GM23338 (cell line): ENCODE data around the gene SLC7A6.

Experiments
- CREB1 ChIP-seq: fragments of 250-450 bp; sonication (Bioruptor Pico); IDR thresholded peaks from 2 replicates; pipeline ENCODE4 v1.5.0; 2020; ENCODE audit warnings: low read depth, mild to moderate bottlenecking, moderate library complexity
- EZH2 ChIP-seq: fragments of 200-600 bp; sonication (generic); IDR thresholded peaks from one replicate; pipeline ENCODE4 v1.8.0; 2017; ENCODE audit warnings: antibody characterized with exemption, mild to moderate bottlenecking, low read depth; ENCODE audit not compliant: unreplicated experiment
- EZH2phosphoT487 ChIP-seq: fragments of 200-600 bp; sonication (generic); IDR thresholded peaks from one replicate; pipeline ENCODE4 v1.8.1; 2018; ENCODE audit warnings: antibody characterized with exemption; ENCODE audit not compliant: unreplicated experiment
- JUNB ChIP-seq: IDR thresholded peaks from one replicate; pipeline ENCODE4 v1.6.1; 2016; ENCODE audit warnings: antibody characterized with exemption; ENCODE audit not compliant: unreplicated experiment
- NANOG ChIP-seq: IDR thresholded peaks from 2 replicates; pipeline ENCODE4 v1.6.1; 2016; ENCODE audit warnings: antibody characterized with exemption, borderline replicate concordance
- POLR2AphosphoS5 ChIP-seq: IDR thresholded peaks from 2 replicates; pipeline ENCODE4 v1.6.1; 2016; ENCODE audit warnings: antibody characterized with exemption, low read depth
- STAT1 ChIP-seq: IDR thresholded peaks from one replicate; pipeline ENCODE4 v1.6.1; 2016; ENCODE audit warnings: antibody characterized with exemption; ENCODE audit not compliant: unreplicated experiment
- ZNF114 ChIP-seq: fragments of 250-450 bp; sonication (Bioruptor Pico); IDR thresholded peaks from 2 replicates; pipeline ENCODE4 v1.5.0; 2020; ENCODE audit warnings: mild to moderate bottlenecking, moderate library complexity
- ZNF331 ChIP-seq: fragments of 250-450 bp; sonication (Bioruptor Pico); IDR thresholded peaks from 2 replicates; pipeline ENCODE4 v1.5.0; 2020; ENCODE audit warnings: low read depth, mild to moderate bottlenecking, moderate library complexity
- TF ChIP-seq, protein P1 (sequence below), 2 experiments: fragments of 200-600 bp in 1 of 2; sonication (generic) in 1 of 2; conservative IDR thresholded peaks; 2 replicates each; pipeline versions ENCODE4 v1.5.1 to v1.6.1; 2016 to 2017; ENCODE audit warnings: antibody characterized with exemption in 2 of 2, low read depth in 2 of 2, mild to moderate bottlenecking in 2 of 2, moderate library complexity in 1 of 2
- TF ChIP-seq, protein P2 (sequence below): IDR thresholded peaks from one replicate; pipeline ENCODE4 v1.6.1; 2018; ENCODE audit warnings: antibody characterized with exemption; ENCODE audit not compliant: unreplicated experiment
- TF ChIP-seq, protein P3 (sequence below): fragments of 250-450 bp; sonication (Bioruptor Pico); IDR thresholded peaks from 2 replicates; pipeline ENCODE4 v1.5.0; 2020; ENCODE audit warnings: mild to moderate bottlenecking, moderate library complexity

DNA sequence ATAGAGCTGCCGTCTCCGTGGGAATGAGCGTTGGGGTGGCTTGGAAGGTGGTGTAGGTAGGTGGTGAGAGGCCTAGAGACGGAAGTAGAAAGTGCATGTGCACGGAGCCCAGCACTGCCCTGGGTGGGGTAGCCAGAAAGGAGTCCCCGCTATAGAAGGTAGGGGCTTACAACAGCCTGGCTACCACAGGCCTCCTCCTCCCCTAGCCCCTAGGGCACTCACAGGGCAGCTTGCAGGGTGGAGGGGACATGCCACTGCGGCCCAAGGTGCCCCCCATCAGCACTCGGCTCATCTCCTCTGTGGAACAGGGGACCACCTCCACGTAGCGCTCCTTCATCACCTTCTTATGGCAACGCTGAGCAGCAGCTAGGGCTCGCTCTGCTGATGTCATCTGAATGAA is 33.4 kb upstream of the SLC7A6 start:
- TF ChIP-seq, protein P1, sequence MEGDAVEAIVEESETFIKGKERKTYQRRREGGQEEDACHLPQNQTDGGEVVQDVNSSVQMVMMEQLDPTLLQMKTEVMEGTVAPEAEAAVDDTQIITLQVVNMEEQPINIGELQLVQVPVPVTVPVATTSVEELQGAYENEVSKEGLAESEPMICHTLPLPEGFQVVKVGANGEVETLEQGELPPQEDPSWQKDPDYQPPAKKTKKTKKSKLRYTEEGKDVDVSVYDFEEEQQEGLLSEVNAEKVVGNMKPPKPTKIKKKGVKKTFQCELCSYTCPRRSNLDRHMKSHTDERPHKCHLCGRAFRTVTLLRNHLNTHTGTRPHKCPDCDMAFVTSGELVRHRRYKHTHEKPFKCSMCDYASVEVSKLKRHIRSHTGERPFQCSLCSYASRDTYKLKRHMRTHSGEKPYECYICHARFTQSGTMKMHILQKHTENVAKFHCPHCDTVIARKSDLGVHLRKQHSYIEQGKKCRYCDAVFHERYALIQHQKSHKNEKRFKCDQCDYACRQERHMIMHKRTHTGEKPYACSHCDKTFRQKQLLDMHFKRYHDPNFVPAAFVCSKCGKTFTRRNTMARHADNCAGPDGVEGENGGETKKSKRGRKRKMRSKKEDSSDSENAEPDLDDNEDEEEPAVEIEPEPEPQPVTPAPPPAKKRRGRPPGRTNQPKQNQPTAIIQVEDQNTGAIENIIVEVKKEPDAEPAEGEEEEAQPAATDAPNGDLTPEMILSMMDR (conservative IDR thresholded peaks at IDR 0.05; ENCODE audit: low read depth in 2 of 2) = no peak
- no peak for TF ChIP-seq JUNB
- TF ChIP-seq EZH2 = no peak
- TF ChIP-seq, protein P2, sequence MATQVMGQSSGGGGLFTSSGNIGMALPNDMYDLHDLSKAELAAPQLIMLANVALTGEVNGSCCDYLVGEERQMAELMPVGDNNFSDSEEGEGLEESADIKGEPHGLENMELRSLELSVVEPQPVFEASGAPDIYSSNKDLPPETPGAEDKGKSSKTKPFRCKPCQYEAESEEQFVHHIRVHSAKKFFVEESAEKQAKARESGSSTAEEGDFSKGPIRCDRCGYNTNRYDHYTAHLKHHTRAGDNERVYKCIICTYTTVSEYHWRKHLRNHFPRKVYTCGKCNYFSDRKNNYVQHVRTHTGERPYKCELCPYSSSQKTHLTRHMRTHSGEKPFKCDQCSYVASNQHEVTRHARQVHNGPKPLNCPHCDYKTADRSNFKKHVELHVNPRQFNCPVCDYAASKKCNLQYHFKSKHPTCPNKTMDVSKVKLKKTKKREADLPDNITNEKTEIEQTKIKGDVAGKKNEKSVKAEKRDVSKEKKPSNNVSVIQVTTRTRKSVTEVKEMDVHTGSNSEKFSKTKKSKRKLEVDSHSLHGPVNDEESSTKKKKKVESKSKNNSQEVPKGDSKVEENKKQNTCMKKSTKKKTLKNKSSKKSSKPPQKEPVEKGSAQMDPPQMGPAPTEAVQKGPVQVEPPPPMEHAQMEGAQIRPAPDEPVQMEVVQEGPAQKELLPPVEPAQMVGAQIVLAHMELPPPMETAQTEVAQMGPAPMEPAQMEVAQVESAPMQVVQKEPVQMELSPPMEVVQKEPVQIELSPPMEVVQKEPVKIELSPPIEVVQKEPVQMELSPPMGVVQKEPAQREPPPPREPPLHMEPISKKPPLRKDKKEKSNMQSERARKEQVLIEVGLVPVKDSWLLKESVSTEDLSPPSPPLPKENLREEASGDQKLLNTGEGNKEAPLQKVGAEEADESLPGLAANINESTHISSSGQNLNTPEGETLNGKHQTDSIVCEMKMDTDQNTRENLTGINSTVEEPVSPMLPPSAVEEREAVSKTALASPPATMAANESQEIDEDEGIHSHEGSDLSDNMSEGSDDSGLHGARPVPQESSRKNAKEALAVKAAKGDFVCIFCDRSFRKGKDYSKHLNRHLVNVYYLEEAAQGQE = no peak
- TF ChIP-seq EZH2phosphoT487 = no peak
- no peak for TF ChIP-seq POLR2AphosphoS5
- TF ChIP-seq NANOG = no peak
- no peak for TF ChIP-seq ZNF114 (CRISPR knock-in tag)
- TF ChIP-seq CREB1 (CRISPR knock-in tag) = no peak
- TF ChIP-seq, protein P3, sequence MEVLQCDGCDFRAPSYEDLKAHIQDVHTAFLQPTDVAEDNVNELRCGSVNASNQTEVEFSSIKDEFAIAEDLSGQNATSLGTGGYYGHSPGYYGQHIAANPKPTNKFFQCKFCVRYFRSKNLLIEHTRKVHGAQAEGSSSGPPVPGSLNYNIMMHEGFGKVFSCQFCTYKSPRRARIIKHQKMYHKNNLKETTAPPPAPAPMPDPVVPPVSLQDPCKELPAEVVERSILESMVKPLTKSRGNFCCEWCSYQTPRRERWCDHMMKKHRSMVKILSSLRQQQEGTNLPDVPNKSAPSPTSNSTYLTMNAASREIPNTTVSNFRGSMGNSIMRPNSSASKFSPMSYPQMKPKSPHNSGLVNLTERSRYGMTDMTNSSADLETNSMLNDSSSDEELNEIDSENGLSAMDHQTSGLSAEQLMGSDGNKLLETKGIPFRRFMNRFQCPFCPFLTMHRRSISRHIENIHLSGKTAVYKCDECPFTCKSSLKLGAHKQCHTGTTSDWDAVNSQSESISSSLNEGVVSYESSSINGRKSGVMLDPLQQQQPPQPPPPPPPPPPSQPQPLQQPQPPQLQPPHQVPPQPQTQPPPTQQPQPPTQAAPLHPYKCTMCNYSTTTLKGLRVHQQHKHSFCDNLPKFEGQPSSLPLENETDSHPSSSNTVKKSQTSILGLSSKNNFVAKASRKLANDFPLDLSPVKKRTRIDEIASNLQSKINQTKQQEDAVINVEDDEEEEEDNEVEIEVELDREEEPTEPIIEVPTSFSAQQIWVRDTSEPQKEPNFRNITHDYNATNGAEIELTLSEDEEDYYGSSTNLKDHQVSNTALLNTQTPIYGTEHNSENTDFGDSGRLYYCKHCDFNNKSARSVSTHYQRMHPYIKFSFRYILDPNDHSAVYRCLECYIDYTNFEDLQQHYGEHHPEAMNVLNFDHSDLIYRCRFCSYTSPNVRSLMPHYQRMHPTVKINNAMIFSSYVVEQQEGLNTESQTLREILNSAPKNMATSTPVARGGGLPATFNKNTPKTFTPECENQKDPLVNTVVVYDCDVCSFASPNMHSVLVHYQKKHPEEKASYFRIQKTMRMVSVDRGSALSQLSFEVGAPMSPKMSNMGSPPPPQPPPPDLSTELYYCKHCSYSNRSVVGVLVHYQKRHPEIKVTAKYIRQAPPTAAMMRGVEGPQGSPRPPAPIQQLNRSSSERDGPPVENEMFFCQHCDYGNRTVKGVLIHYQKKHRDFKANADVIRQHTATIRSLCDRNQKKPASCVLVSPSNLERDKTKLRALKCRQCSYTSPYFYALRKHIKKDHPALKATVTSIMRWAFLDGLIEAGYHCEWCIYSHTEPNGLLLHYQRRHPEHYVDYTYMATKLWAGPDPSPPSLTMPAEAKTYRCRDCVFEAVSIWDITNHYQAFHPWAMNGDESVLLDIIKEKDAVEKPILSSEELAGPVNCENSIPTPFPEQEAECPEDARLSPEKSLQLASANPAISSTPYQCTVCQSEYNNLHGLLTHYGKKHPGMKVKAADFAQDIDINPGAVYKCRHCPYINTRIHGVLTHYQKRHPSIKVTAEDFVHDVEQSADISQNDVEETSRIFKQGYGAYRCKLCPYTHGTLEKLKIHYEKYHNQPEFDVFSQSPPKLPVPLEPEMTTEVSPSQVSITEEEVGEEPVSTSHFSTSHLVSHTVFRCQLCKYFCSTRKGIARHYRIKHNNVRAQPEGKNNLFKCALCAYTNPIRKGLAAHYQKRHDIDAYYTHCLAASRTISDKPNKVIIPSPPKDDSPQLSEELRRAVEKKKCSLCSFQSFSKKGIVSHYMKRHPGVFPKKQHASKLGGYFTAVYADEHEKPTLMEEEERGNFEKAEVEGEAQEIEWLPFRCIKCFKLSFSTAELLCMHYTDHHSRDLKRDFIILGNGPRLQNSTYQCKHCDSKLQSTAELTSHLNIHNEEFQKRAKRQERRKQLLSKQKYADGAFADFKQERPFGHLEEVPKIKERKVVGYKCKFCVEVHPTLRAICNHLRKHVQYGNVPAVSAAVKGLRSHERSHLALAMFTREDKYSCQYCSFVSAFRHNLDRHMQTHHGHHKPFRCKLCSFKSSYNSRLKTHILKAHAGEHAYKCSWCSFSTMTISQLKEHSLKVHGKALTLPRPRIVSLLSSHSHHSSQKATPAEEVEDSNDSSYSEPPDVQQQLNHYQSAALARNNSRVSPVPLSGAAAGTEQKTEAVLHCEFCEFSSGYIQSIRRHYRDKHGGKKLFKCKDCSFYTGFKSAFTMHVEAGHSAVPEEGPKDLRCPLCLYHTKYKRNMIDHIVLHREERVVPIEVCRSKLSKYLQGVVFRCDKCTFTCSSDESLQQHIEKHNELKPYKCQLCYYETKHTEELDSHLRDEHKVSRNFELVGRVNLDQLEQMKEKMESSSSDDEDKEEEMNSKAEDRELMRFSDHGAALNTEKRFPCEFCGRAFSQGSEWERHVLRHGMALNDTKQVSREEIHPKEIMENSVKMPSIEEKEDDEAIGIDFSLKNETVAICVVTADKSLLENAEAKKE (CRISPR knock-in tag) = no peak
- TF ChIP-seq ZNF331 (CRISPR knock-in tag) = no peak
- no peak for TF ChIP-seq STAT1
